Gastrocnemius medialis (tissue), 4 donors: Measurements from ENCODE around the gene CDKL2.

ENCODE experiments used
- CTCF ChIP-seq, 5 experiments: fragments of 450-650 bp in 3 of 5; fragments of 200-600 bp in 2 of 5; sonication (generic) in 2 of 5; IDR thresholded peaks in 4 of 5; conservative IDR thresholded peaks in 1 of 5; 1 replicate in 4 of 5; 2 replicates in 1 of 5; pipeline ENCODE4 v1.5.1; 2016 to 2019; ENCODE audit warnings: antibody characterized with exemption in 5 of 5, mild to moderate bottlenecking in 3 of 5, moderate library complexity in 3 of 5
- POLR2A ChIP-seq, 2 donors: fragments of 450-650 bp; IDR thresholded peaks; one replicate each; pipeline ENCODE4 v1.6.1; 2017; ENCODE audit warnings: antibody characterized with exemption in 2 of 2, mild to moderate bottlenecking in 2 of 2, moderate library complexity in 2 of 2

DNA sequence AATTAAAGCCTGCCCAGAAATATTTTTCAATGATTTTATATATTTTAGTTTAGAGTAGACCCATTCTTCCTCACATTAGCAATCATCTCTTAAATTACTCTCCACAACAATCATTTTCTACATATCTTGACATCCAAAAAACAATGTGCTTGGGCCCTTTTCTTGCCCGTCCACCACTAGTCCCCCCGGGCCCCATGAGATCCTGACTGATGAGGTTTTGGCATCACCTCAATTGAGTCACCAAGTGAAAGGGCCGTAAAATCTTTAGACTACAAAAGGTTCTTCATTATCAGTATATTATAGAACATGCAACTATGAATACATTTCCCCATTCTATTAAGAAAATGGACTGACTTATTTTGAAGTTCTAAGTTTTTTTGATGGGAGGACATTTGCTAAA lies 4.0 kb upstream of the CDKL2 start:
- TF ChIP-seq CTCF (IDR thresholded peaks at IDR 0.05 in 4 of 5, conservative IDR thresholded peaks at IDR 0.05 in 1 of 5) (no peak), POLR2A (IDR thresholded peaks at IDR 0.05) (no peak)
